Activated naive CD8-positive, alpha-beta T cell treated with anti-CD3 and anti-CD28 coated beads, Interleukin-2, amount 10 ng/mL, durations not matched to agents 7 days and 5 days (primary cell): ENCODE measurements around the gene MMP15. TPM values are rescaled to one million over a fixed set of nuclear protein-coding genes. Genes with fewer than 3 reads are reported as not detected.
A peak's percentile ranks its signal among the peaks of the same experiment; 100 is the strongest.
"Not testable (repeated sequence)": the region's sequence is repeated elsewhere in the genome, so short reads cannot be mapped to it uniquely, and the experiment has no call there.

Experiments
- ATAC-seq: fragments of 150-1000 bp; cut with Tn5 transposase; one replicate; pipeline ENCODE4 v1.10.0; 2021; ENCODE audit warnings: low read depth, moderate library complexity
- POLR2A ChIA-PET: fragments of 350-600 bp; sonication (Branson Sonifier 250); formaldehyde crosslinking; loops from one replicate; lab custom pipeline; 2021; ENCODE audit warnings: antibody characterized with exemption; lab: Charles Lee
- DNase-seq: peaks from one replicate; pipeline ENCODE4 v3.0.0; 2021
- H3K27ac Mint-ChIP-seq: one replicate; pipeline ENCODE4 v1.8.0; 2022; ENCODE audit warnings: mild to moderate bottlenecking, mixed read lengths
- H3K27me3 Mint-ChIP-seq: one replicate; pipeline ENCODE4 v1.8.0; 2022; ENCODE audit warnings: mild to moderate bottlenecking, moderate library complexity, mixed read lengths
- H3K36me3 Mint-ChIP-seq: one replicate; pipeline ENCODE4 v1.8.0; 2021; ENCODE audit warnings: mild to moderate bottlenecking, mixed read lengths
- H3K4me1 Mint-ChIP-seq: one replicate; pipeline ENCODE4 v1.8.0; 2021; ENCODE audit warnings: mixed read lengths
- H3K4me3 Mint-ChIP-seq: one replicate; pipeline ENCODE4 v1.8.0; 2022; ENCODE audit warnings: mild to moderate bottlenecking, moderate library complexity, mixed read lengths
- H3K9me3 Mint-ChIP-seq: one replicate; pipeline ENCODE4 v1.8.0; 2021; ENCODE audit warnings: mixed read lengths
- total RNA-seq, 2 experiments: library from RNA; stranded (reverse); gene quantifications; one replicate each; pipeline ENCODE4 v1.2.3, GENCODE V29; 2021

MMP15 gene
- total RNA-seq, 2 experiments from 2014 or later: 0.61 to 0.62 TPM

DNA sequence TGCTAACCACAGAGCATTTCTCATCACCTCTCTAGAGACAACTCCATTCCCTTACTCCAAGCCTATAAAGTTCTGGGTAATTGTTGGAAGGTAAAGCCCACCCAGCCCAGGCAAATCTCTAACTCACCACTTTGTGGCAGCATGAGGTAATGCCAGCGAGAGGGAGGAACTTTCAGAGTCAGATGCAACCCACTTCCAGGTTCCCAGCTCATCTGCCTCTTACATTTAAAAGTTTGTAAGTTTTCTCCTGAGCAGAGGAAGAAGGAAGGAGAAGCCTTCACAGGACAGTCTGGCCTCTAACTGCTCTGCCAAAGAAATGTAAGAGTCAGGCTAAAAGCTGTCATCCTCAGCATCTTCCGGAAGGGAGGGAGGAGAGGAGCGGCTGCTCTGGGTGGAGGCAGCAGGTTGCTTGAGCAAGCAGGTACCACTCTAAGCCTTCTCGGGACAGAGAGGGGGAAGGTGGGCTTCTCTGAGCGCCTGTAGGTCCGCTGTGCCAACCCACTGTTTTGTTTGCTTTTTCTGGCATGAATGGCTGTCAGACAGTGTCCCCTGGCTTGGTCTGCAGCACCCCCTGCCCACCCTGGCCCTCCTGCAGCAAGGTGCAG, 26.1 kb upstream of the MMP15 start:
- H3K9me3 Mint-ChIP-seq: no peaks in the 10 kb centered on the region
- peaks cover 11% of the 10 kb centered on the region for H3K36me3 Mint-ChIP-seq

DNA sequence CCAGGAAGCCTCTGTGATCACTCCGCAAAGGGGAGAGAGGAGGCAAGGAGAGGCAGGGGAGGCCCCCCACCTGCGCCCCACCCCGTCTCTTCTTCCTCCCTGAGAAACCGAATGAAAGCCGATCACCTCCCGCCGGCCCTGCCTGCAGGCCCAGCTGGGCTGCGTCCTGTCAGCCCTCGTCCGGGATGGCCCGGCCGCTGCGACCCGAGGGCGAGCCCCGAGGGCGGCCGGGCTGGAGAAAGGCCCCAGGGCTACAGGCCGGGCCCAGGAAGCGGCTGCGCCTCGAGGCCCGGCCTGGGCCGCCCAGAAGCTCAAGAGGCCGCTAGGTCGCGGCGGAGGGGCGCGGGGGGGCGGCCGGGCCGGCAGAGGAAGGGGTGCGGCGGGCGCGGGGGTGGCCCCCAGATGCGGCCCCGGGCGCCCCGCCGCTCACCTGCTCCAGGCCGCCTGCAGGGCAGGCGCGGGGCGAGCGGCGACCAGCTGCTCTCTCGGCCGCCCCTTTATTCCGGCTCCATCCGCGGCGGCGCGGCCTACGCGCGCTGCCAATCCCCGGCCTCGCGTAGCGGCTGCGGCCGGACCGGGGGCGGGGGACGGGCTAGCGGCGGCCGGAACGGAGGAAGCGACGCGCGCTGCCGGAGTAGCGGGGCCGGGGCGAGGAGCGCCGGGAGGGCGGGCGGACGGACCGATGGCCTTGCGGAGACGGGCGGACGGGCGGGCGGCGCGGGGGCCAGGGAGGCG, 25.4 kb upstream of the MMP15 start, which contains the start of gene ZNF319:
Gene ZNF319 (minus strand): TSS at position 702 of the 735 bp plus-strand sequence. CDS start 2,407 bp downstream, outside the sequence.
- H3K36me3 Mint-ChIP-seq: peaks cover 11% of the 10 kb centered on the region
- ATAC-seq: peak; percentile 3
- peaks cover 48% of the 10 kb centered on the region for H3K4me1 Mint-ChIP-seq
- H3K4me3 Mint-ChIP-seq: peak within 1 kb of the TSS; percentile 95
- H3K9me3 Mint-ChIP-seq: no peaks in the 10 kb centered on the region
- no peak for DNase-seq
- POLR2A ChIA-PET: interaction anchor here (0.6 to 2.6 kb wide), 11 partner anchors 10 to 1136 kb away, joined by 3 to 11 read pairs (median 4); partner anchors contain the start of genes CFAP20 and KATNB1
- H3K27ac Mint-ChIP-seq: peak within 1 kb of the TSS; percentile 92
- H3K27me3 Mint-ChIP-seq: no peaks in the 10 kb centered on the region

More for the DNA sequence above, 26.1 kb upstream of the MMP15 start:
- POLR2A ChIA-PET: interaction anchor here (0.6 to 2.6 kb wide), 8 partner anchors 11 to 1135 kb away, joined by 3 to 11 read pairs (median 6); partner anchors contain the start of genes CFAP20 and KATNB1
- no peak for DNase-seq
- Mint-ChIP-seq H3K4me1 (peaks cover 50% of the 10 kb centered on the region), H3K4me3 (peak overlapping the region; percentile 84), H3K27me3 (no peaks in the 10 kb centered on the region), H3K27ac (peak overlapping the region; percentile 88)
- no peak for ATAC-seq

DNA sequence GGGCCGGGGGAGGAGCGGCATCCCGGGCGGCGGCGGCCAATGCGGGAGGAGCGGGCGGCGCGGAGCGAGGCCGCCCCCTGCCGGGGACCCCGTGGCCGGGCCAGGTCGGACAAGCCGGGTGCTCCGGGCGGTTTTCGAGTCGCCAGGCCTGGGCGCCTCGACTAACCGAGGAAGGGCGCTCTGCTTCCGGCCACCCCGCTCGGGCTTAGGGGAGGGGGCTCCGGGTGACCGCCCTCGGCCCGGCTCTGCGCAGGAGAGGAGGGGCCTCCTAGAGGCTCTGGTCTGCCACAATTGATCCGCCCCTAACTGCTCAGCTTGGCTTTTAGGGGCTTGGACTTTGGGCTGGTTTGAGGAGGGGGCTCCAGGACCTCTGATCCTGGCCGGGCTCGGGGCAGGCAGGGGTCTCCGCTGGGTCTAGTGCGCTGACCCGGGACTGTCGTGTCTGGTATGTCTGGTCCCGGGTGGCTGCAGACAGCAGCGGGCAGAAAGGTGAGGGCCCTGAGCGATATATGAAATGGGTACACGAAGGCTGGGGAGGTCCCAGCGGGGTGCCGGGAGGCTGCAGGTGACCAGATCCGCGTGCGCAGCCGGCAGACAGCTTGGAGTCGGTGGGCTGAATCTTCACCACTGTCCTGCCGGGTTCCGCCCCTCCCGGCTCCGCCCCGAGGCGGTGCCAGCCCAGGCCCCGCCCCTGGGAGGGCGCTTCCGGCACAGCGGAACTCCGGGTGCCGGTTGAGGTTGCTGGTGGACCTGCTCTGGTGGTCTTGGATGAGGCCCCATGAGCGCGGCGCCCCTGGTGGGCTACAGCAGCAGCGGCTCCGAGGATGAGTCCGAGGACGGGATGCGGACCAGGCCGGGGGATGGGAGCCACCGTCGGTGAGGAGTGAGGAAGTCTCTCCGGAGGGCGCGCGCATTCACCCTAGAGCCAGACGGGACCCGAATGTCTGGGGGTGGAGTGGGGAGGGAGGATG, 24.6 kb upstream of the MMP15 start, which contains the start of gene USB1:
Gene USB1 (plus strand): TSS at position 702 of the 971 bp plus-strand sequence. CDS start 77 bp downstream, at position 779.
- peak; percentile 98 for DNase-seq
- peak within 1 kb of the TSS; percentile 92 for H3K27ac Mint-ChIP-seq
- H3K4me1 Mint-ChIP-seq: peaks cover 42% of the 10 kb centered on the region
- peak within 1 kb of the TSS; percentile 95 for H3K4me3 Mint-ChIP-seq
- H3K27me3 Mint-ChIP-seq: no peaks in the 10 kb centered on the region
- H3K36me3 Mint-ChIP-seq: peaks cover 14% of the 10 kb centered on the region
- POLR2A ChIA-PET: interaction anchor here (0.6 to 2.6 kb wide), 10 partner anchors 9 to 467 kb away, joined by 3 to 11 read pairs (median 4); partner anchors contain the start of genes CFAP20 and KATNB1
- no peaks in the 10 kb centered on the region for H3K9me3 Mint-ChIP-seq
- peak; percentile 57 for ATAC-seq

DNA sequence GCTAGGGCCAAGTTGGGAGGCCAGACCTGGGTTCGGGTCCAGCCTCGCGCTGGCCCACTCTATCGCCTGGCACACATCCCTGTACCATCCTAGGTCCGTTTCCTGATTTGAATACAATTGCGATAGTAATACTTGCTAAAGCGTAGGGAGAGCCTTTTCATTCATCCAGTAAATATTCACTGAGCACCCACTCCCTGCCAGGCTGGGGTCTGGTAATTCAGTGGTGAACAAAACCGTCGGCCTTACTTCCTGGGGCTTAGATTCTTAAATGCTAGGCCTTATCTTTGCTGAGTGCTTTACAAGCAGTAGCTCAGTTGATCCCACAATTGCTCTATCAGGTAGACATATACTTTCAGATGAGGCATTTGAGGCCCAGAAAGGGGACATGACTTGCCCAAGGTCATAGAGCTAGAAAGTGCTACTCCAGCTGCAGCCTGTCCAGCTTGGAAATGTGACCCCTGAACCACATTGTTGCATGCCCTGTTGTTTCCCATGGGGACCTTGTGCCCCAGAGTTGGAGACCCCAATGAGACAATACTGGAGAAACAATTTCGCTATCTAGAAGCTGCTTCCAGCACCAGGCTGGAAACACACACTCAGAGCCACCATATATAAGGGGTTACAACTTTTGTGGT, 23.7 kb upstream of the MMP15 start:
- DNase-seq (no peak), ATAC-seq (no peak)
- POLR2A ChIA-PET: interaction anchor here (0.6 to 2.6 kb wide), 6 partner anchors 68 to 468 kb away, joined by 3 to 11 read pairs (median 6); partner anchors contain the start of gene CFAP20
- Mint-ChIP-seq H3K9me3 (no peaks in the 10 kb centered on the region), H3K36me3 (peaks cover 21% of the 10 kb centered on the region), H3K4me3 (peak overlapping the region; percentile 95), H3K4me1 (peaks cover 42% of the 10 kb centered on the region), H3K27ac (peak overlapping the region; percentile 50), H3K27me3 (no peaks in the 10 kb centered on the region)

DNA sequence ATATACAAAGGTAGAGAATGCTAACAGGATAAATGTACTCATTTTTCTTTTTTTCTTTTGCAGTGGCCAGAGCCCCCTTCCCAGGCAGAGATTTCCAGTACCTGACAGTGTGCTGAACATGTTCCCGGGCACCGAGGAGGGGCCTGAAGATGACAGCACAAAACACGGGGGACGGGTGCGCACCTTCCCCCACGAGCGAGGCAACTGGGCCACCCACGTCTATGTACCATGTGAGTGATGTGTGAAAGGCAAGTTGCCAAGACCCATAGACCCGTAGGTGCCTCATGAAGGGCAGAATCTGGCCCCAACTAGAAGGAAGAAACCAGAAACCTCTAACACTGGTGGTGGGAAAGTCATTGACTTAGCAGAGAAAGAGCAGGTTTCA, 23.1 kb upstream of the MMP15 start:
- peaks cover 41% of the 10 kb centered on the region for H3K4me1 Mint-ChIP-seq
- H3K4me3 Mint-ChIP-seq: no peak overlapping the region
- no peaks in the 10 kb centered on the region for H3K27me3 Mint-ChIP-seq
- H3K27ac Mint-ChIP-seq: no peak overlapping the region
- DNase-seq (no peak), ATAC-seq (no peak)
- POLR2A ChIA-PET: interaction anchor here (0.6 kb wide), 1 partner anchor 69 kb away, joined by 3 read pairs; no protein-coding TSS in a partner anchor
- no peaks in the 10 kb centered on the region for H3K9me3 Mint-ChIP-seq
- peaks cover 25% of the 10 kb centered on the region for H3K36me3 Mint-ChIP-seq

DNA sequence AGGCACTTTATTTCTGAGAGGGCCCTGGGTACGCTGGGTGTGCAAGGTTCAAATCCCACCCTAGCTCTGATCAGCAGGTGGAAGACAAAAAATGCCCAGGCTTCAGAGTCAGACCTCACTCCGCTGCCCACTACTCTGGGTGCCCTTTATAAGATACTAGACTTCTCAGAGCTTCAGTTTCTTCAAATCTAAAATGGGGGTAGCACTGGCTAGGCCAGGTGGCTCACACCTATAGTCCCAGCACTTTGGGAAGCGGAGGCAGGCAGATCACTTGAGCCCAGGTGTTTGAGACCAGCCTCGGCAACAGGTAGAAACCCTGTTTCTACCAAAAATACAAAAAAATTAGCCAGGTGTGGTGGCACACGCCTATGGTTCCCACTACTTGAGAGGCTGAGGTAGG, 22.6 kb upstream of the MMP15 start:
- Mint-ChIP-seq H3K9me3 (no peaks in the 10 kb centered on the region), H3K4me3 (no peak overlapping the region), H3K36me3 (peaks cover 25% of the 10 kb centered on the region), H3K27ac (no peak overlapping the region), H3K4me1 (peaks cover 38% of the 10 kb centered on the region), H3K27me3 (no peaks in the 10 kb centered on the region)
- no peak for ATAC-seq
- no peak for DNase-seq
- POLR2A ChIA-PET: no interaction called here

DNA sequence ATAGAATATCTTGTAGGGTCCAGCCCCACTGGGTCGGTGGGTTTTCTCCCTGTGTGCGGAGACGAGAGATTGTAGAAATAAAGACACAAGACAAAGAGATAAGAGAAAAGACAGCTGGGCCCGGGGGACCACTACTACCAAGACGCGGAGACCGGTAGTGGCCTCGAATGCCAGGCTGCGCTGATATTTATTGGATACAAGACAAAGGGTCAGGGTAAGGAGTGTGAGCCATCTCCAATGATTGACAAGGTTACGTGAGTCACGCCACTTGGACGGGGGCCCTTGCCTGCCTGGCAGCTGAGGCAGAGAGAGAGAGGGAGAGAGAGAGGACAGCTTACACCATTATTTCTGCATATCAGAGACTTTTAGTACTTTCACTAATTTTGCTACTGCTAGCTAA, 20.8 kb upstream of the MMP15 start:
- DNase-seq, ATAC-seq, H3K4me3 Mint-ChIP-seq, H3K27ac Mint-ChIP-seq, H3K27me3 Mint-ChIP-seq, H3K9me3 Mint-ChIP-seq, POLR2A ChIA-PET: not testable (repeated sequence)
- Mint-ChIP-seq H3K4me1 (peaks cover 24% of the 10 kb centered on the region), H3K36me3 (peaks cover 21% of the 10 kb centered on the region)

DNA sequence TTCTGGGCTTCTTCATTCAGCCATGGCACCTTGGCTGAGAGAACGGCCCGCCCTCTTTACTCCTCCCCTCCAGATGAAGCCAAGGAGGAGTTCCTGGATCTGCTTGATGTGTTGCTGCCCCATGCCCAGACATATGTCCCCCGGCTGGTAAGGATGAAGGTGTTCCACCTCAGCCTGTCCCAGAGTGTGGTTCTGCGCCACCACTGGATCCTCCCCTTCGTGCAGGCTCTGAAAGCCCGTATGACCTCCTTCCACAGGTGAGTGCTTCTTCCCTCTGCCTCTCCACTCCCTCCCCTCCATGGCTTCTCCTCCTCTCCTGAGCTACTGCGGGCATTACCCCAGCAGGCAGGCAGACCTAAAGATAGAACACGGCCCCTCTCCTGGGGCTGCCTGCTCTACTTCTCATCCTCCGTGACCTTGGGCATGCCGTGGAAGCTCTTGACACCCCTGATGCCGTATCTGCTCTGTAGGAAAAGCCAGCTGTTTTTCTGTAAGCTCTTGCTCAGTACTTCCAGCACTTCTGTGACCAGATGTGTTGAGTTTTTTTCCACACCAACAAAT, 15.6 kb upstream of the MMP15 start:
- no peak overlapping the region for H3K27ac Mint-ChIP-seq

DNA sequence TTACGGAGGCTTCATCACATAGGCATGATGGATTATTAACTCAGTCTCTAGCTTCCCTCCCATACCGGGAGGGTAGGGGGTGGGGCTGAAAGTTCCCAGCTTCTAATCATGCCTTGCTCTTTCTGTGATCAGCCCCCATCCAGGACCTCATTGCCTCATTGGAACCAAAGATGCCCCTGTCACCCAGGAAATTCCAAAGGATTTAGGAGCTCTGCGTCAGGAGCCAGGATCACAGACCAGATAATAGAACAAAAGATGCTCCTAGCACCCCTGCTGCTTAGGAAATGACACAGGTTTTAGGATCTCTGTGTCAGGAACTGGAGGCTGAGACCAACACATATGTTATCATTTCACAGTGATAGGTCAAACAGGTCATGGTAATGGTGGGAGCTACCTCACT, 14.7 kb upstream of the MMP15 start:
- peaks cover 19% of the 10 kb centered on the region for H3K36me3 Mint-ChIP-seq
- no peaks in the 10 kb centered on the region for H3K9me3 Mint-ChIP-seq
- H3K4me1 Mint-ChIP-seq: peaks cover 2% of the 10 kb centered on the region
- no peaks in the 10 kb centered on the region for H3K27me3 Mint-ChIP-seq
- H3K27ac Mint-ChIP-seq: no peak overlapping the region
- DNase-seq (no peak), ATAC-seq (no peak)
- POLR2A ChIA-PET: interaction anchor here (1.5 kb wide), 1 partner anchor 11 kb away, joined by 4 read pairs; the partner anchor contains the start of gene ZNF319
- H3K4me3 Mint-ChIP-seq: no peak overlapping the region

More for the DNA sequence above, 15.6 kb upstream of the MMP15 start:
- POLR2A ChIA-PET: interaction anchor here (0.5 to 1.5 kb wide), 2 partner anchors 8 to 10 kb away, joined by 4 read pairs; partner anchors contain the start of gene ZNF319
- no peak for DNase-seq
- peaks cover 3% of the 10 kb centered on the region for H3K4me1 Mint-ChIP-seq
- no peak for ATAC-seq
- H3K9me3 Mint-ChIP-seq: no peaks in the 10 kb centered on the region
- peaks cover 20% of the 10 kb centered on the region for H3K36me3 Mint-ChIP-seq
- H3K4me3 Mint-ChIP-seq: no peak overlapping the region
- no peaks in the 10 kb centered on the region for H3K27me3 Mint-ChIP-seq

DNA sequence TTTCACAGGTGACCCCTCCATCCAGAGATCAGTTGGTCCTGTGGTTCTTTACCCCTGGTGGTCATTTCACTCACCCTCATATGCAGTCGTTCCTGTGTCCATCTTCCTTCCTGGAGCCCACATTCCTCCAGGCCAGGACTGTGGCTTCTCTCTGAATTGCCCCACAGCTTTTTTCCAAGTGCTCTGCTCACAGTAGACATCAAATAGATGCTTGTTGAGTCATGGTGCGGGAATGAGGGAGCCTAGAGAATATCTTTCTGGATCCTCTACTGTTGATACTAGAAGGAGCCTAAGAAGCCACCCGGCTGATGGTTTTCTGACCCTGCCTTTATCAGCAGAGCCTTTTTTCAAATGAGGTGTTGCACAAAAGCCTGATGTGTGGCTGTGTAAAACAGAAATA, 13.9 kb upstream of the MMP15 start:
- H3K4me3 Mint-ChIP-seq: no peak overlapping the region
- POLR2A ChIA-PET: no interaction called here

DNA sequence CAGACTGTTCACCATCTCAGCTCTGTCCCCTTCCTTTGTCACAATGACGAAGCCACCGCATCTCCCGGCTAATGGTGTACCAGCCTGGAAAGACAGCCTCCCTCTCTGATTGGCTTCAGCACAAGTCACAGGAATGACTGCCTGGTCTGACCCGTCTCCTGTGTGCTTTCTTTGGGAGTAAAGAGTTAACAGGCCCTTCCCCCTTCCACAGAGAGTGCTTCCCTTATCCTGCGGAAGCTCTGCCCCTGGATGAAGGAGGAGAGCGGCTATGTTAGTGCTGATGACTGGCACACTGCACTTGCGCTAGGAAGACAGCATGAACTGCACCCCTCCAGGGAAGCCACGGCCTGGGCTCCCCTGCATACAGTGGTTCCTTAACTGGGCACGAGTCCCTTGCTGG, 13.1 kb upstream of the MMP15 start:
- no peak for DNase-seq
- no peak for ATAC-seq
- Mint-ChIP-seq H3K27me3 (no peaks in the 10 kb centered on the region), H3K4me3 (no peak overlapping the region), H3K9me3 (no peaks in the 10 kb centered on the region), H3K4me1 (peaks cover 2% of the 10 kb centered on the region), H3K27ac (no peak overlapping the region), H3K36me3 (peaks cover 7% of the 10 kb centered on the region)
- POLR2A ChIA-PET: no interaction called here

More for the DNA sequence above, 13.9 kb upstream of the MMP15 start:
- Mint-ChIP-seq H3K27ac (no peak overlapping the region), H3K9me3 (no peaks in the 10 kb centered on the region), H3K36me3 (peaks cover 12% of the 10 kb centered on the region), H3K27me3 (no peaks in the 10 kb centered on the region), H3K4me1 (peaks cover 2% of the 10 kb centered on the region)
- ATAC-seq (no peak), DNase-seq (no peak)
